Measurements from ENCODE around the gene PGAP3.

PGAP3 gene

GRCh38 chr17:39632153-39632941 lies 55.5 kb downstream of the PGAP3 start:
- TF ChIP-seq POLR2A (IDR thresholded peaks at IDR 0.05; ENCODE audit: low read length): no peak
- no peak for TF ChIP-seq GATA1 (IDR thresholded peaks at IDR 0.05; ENCODE audit: low read depth, low read length)
- DNase-seq: no peak

DNA sequence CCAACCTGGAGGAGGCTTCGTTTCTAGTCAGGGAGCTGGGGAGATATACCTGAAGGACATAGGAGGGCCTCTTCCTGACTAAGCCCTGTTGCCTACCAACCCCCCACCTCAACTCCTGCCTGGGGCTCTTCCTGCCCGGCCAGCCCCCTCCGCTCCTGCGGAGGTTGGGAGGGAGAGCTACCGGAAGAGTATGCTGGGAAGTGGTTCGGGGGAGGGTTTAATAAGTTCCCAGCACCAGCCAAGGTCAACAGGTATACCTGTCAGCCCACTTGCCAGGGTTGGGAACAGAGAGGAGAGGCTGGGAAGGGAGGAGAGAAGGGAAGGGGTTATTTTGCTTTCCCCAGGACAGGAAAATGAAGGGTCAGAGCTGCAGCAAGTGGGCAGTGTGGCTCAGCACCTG lies 56.5 kb downstream of the PGAP3 start:
- TF ChIP-seq GATA1 (IDR thresholded peaks at IDR 0.05; ENCODE audit: low read depth, low read length) (no peak), POLR2A (IDR thresholded peaks at IDR 0.05; ENCODE audit: low read length) (no peak)
- DNase-seq: no peak

DNA sequence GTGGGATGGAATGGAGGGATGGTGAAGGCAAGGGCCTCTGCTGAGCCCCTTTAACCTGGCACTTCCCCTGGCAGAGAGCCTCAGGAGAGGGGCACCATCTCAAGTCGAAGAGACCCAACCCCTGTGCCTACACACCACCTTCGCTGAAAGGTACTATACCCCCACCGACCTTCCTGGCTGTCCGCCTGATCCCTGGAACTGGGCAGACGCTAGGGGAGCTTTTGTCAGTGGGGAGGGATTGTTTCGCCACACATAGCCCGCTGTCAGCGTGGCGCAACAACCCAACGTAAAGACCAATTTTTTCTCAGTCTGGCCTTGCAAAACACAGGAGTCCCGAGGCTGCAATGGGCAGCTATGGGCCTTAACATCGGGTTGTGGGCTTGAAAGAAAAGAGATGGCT lies 58.0 kb downstream of the PGAP3 start:
- TF ChIP-seq POLR2A (IDR thresholded peaks at IDR 0.05; ENCODE audit: low read length): no peak
- TF ChIP-seq GATA1 (IDR thresholded peaks at IDR 0.05; ENCODE audit: low read depth, low read length): no peak

DNA sequence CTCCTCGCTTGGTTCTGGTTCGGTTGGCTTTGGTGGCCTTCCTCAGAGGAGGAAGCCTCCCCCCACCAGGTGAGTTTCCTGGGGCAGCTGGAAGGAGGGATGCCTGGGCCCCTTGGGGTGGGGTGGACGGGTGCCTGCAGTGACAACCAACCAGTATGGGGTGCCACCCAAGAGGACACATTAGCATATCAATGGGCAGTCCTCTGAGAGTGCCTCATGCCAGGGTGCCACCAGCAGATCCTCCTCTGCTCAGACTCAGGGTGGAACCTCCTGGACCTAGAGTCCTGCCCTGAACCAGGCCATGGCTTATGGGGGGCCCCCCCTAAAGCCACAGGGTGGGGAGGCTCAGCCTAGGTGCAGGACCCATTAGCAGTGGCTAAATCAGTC lies 58.4 kb downstream of the PGAP3 start:
- TF ChIP-seq GATA1 (IDR thresholded peaks at IDR 0.05; ENCODE audit: low read depth, low read length) (no peak), POLR2A (IDR thresholded peaks at IDR 0.05; ENCODE audit: low read length) (no peak)
- no peak for DNase-seq

More for the DNA sequence above, 58.0 kb downstream of the PGAP3 start:
- DNase-seq: no peak

DNA sequence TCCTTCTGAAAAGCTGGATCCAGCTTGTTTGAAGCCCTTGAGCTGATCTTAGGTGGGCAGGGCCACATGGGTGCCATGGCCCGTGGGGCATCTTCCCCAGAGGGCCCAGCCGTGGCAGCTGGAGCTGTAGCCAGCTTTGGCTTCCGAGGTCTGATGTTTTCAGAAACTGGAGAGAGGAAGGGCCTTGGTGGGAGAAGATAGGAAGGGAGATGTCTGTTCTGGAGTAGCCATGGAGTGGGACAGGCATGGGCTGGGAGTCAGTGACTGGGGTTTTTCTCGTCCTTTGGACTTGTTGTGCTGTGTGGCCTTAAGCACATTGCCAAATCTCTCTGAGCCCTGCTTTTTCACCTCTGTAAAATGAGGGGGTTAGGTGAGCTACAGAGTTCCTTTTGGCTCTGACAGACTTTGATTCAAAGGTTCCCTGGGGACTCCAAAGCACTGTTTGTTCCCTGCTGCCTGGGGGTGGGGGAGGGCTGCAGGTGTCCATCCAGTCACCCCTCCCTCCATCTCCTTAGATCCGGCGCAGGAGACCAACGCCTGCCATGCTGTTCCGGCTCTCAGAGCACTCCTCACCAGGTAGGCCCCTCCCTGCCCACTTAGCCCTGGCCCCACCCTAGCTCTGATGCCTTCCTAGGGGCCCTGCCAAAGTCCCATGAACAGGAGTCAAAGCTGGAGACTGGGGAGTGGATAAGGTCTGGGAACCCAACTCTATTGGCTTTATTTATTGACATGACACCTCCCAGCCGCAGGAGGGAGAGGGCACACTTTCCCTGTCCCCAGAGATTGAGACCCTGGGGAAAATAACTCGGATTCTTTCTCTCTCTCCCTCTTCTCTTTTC lies 59.0 kb downstream of the PGAP3 start:
- DNase-seq: no peak
- no peak for TF ChIP-seq GATA1 (IDR thresholded peaks at IDR 0.05; ENCODE audit: low read depth, low read length)
- TF ChIP-seq POLR2A (IDR thresholded peaks at IDR 0.05; ENCODE audit: low read length): no peak

GRCh38 chr17:39627712-39628516 lies 59.9 kb downstream of the PGAP3 start:
- no peak for DNase-seq
- TF ChIP-seq POLR2A (IDR thresholded peaks at IDR 0.05; ENCODE audit: low read length): no peak
- no peak for TF ChIP-seq GATA1 (IDR thresholded peaks at IDR 0.05; ENCODE audit: low read depth, low read length)

- DNase-seq: no peak
- no peak for TF ChIP-seq GATA1 (IDR thresholded peaks at IDR 0.05; ENCODE audit: low read depth, low read length)
- TF ChIP-seq POLR2A (IDR thresholded peaks at IDR 0.05; ENCODE audit: low read length): no peak
Observed at GRCh38 chr17:39627047-39627711, 60.7 kb downstream of the PGAP3 start.

DNA sequence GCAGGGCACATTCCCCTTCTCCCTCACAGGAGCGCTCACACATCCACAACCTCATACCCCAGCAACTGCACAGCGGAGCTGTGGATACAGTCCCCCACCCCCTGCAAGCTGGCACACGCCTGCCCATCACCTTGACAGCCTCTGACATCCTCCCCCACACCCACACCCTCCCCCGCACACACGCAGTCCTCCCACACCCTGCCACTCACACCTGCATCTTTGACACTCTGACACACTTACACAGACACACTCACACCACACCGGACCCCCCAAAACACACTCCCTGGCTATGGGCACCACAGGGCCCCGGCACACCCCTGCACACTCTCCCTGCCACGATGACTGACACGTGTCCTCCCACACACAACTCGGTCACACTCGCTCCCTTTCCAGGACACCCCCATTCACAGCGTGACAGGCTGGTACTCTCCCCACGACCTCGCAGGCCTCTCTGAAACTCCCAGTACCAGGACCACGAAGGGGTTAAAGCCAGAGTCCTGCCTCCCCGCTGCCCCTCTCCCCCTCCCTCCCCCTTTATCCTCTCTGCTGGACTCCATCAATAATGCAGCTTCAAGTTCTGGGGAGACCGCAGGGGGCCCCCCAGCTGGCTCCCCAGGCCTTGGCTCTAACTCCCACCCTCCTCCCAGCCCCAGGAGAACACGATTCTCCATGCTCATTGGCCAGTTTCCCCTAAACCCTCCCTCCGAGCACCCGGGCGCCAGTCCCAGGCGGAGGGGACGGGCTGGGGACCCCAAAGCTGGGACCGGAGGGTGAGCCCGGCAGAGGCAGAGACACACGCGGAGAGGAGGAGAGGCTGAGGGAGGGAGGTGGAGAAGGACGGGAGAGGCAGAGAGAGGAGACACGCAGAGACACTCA lies 61.4 kb downstream of the PGAP3 start, which contains the start of gene PPP1R1B:
Gene PPP1R1B (plus strand): TSS at position 782 of the 876 bp plus-strand sequence. CDS start 441 bp downstream, outside the sequence.
- TF ChIP-seq POLR2A (IDR thresholded peaks at IDR 0.05; ENCODE audit: low read length) (no peak), GATA1 (IDR thresholded peaks at IDR 0.05; ENCODE audit: low read depth, low read length) (no peak)
- DNase-seq: no peak

- DNase-seq: no peak
- TF ChIP-seq POLR2A (IDR thresholded peaks at IDR 0.05; ENCODE audit: low read length): no peak
- no peak for TF ChIP-seq GATA1 (IDR thresholded peaks at IDR 0.05; ENCODE audit: low read depth, low read length)
Observed at GRCh38 chr17:39625198-39625785, 62.6 kb downstream of the PGAP3 start.

DNA sequence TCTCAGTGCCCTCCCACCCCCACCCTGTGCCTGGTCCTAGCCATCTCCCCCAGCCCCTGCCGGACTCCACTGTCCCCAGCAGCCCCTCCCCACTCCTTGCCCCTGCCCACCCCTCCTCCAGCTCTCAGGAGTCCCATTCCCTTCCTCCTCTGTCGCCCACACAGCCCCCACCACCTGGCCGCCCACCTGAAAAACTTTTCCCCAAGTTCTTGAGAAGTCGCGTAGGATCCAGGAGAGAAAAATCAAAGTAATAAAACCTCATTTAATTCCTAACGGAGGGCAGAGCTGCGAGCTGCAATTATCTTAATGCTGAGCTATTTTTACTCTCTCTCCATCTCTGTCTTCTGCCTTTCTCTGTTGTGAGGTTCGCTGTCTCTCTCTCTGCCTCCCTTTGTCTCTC lies 63.5 kb downstream of the PGAP3 start:
- TF ChIP-seq GATA1 (IDR thresholded peaks at IDR 0.05; ENCODE audit: low read depth, low read length): no peak
- TF ChIP-seq POLR2A (IDR thresholded peaks at IDR 0.05; ENCODE audit: low read length): no peak
- DNase-seq: no peak

GRCh38 chr17:39623356-39623950 lies 64.4 kb downstream of the PGAP3 start:
- DNase-seq: peak; percentile 67 to 84
- TF ChIP-seq GATA1 (IDR thresholded peaks at IDR 0.05; ENCODE audit: low read depth, low read length) (no peak), POLR2A (IDR thresholded peaks at IDR 0.05; ENCODE audit: low read length) (no peak)
